ENCODE measurements around the gene TEAD4. TPM values are rescaled to one million over a fixed set of nuclear protein-coding genes. Genes with fewer than 3 reads are reported as not detected.

TEAD4 gene
- total RNA-seq, 4 donors from 2014 or later, result 28.5 to 50.9 (median 37.0) TPM

DNA sequence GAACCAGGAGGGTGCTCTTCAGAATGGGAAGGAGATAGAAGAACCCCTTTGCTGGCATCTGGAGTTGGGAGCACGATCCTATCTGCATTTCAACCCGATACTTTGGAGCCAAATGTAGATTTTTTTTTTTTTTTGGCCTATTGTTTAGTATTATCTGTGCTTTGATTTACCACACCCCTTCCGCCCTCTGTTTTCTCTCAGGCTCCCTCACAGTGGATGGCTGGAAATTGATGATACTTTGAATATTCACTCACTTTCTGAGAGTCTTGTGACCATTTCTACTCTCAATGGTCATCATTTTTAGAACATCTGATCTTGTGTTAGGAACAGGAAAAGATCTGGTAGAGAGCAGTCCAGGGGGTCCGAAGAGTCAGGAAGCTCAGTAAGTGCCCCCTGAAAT, 127.0 kb downstream of the TEAD4 start:
- Histone ChIP-seq H3K36me3 (no peaks in the 10 kb centered on the region), H3K27me3 (no peaks in the 10 kb centered on the region), H3K27ac (no peak overlapping the region), H3K4me3 (replicated peaks in 1 of 3) (no peak overlapping the region), H3K4me1 (peaks cover under 1 to 16% of the 10 kb centered on the region in 2 donors), H3K9me3 (no peaks in the 10 kb centered on the region)
- WGBS, 2 donors, result 76 to 81% methylated on average over 4 of the region's 4 CpGs
- TF ChIP-seq POLR2A (IDR thresholded peaks at IDR 0.05), result no peak
- TF ChIP-seq, protein P1, sequence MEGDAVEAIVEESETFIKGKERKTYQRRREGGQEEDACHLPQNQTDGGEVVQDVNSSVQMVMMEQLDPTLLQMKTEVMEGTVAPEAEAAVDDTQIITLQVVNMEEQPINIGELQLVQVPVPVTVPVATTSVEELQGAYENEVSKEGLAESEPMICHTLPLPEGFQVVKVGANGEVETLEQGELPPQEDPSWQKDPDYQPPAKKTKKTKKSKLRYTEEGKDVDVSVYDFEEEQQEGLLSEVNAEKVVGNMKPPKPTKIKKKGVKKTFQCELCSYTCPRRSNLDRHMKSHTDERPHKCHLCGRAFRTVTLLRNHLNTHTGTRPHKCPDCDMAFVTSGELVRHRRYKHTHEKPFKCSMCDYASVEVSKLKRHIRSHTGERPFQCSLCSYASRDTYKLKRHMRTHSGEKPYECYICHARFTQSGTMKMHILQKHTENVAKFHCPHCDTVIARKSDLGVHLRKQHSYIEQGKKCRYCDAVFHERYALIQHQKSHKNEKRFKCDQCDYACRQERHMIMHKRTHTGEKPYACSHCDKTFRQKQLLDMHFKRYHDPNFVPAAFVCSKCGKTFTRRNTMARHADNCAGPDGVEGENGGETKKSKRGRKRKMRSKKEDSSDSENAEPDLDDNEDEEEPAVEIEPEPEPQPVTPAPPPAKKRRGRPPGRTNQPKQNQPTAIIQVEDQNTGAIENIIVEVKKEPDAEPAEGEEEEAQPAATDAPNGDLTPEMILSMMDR (IDR thresholded peaks at IDR 0.05), result no peak
- no peak for DNase-seq
- intact Hi-C loops (cut with DNase I), result no loop called here

DNA sequence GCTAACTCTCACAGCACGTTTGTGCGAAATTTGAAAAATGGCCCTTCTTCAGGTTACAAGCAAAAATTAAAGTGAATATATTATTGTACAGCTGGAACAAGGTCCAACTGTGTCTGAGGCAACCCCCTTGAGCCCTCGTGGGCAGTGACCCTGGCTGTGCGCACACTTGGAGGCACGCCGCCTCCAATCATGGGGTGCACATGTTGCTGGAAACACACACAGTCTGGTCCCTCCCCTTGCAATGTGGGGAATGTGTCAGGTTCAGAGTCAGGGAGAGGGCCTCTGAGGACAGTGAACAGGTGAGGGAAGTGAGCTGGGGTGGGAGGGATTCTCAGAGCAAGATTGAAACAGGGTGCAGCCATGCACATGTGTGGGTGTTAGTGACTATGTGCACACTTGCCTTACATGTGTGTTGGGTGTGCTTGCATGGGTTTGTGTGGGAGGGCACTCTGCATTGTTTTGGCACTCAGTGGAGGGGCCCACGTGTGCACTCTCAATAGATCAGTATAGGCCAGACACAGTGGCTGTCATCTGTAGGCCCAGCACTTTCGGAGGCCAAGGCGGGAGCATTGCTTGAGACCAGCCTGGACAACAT, 127.6 kb downstream of the TEAD4 start:
- no peak for DNase-seq
- TF ChIP-seq, protein P1 (IDR thresholded peaks at IDR 0.05), result no peak
- no peak for TF ChIP-seq POLR2A (IDR thresholded peaks at IDR 0.05)
- Histone ChIP-seq H3K27ac (no peak overlapping the region), H3K9me3 (no peaks in the 10 kb centered on the region), H3K27me3 (no peaks in the 10 kb centered on the region), H3K4me1 (peaks cover 6 to 22% of the 10 kb centered on the region in 2 donors), H3K4me3 (replicated peaks in 1 of 3) (no peak overlapping the region), H3K36me3 (no peaks in the 10 kb centered on the region)
- WGBS, 2 donors, result 96 to 97% methylated on average over 9 of the region's 9 CpGs
- intact Hi-C loops (cut with DNase I), result no loop called here

DNA sequence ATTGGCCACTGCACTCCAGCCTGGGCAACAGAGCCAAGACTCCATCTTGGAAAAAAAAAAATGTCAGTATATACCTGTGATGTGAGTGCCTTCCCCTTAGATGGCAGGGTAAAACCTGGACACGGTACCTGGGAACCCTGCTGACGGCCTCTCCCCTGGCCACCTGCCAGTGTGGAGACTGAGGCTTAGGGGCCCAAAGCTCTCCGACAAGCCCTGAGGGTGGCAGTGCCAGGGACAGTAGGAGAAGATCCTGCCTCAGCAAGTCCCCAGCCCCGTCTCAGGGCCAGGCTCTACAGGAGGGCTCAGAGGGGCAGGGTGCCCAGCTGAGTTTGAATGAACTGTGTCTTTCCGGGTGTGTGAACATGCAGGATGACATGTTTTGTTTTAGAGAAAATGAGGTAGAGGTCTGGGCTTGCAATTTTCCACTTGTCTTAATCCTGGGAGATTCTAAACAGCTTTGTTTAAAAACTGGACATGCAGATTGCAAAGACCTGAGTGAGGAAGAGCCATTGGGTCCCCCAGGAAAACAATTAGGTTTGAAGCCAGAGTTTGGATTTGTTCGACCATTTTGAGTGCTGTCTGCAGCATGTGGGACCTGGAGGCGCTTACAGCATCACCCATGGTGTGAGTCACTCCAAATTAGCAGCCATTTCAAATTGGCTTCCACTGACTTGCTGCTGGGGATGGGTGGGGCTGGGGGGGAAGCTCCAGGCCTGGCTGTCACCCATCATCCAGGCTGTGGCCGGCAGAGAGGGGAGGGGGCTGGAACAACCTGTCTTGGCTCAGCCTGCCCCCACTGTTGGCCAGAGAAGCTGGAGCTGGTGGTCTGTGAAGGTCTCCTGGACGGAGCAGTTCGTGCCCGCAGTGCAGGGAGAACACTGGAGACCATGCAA, 128.8 kb downstream of the TEAD4 start:
- no peak for TF ChIP-seq POLR2A (IDR thresholded peaks at IDR 0.05)
- TF ChIP-seq, protein P1 (IDR thresholded peaks at IDR 0.05), result no peak
- Histone ChIP-seq H3K4me1 (peaks cover 8 to 28% of the 10 kb centered on the region in 2 donors), H3K27ac (no peak overlapping the region), H3K4me3 (replicated peaks in 1 of 3) (no peak overlapping the region), H3K27me3 (no peaks in the 10 kb centered on the region), H3K36me3 (no peaks in the 10 kb centered on the region), H3K9me3 (no peaks in the 10 kb centered on the region)
- 90 to 95% methylated on average over 9 to 11 of the region's 11 CpGs for WGBS, 2 donors
- no peak for DNase-seq
- intact Hi-C loops (cut with DNase I), result no loop called here

DNA sequence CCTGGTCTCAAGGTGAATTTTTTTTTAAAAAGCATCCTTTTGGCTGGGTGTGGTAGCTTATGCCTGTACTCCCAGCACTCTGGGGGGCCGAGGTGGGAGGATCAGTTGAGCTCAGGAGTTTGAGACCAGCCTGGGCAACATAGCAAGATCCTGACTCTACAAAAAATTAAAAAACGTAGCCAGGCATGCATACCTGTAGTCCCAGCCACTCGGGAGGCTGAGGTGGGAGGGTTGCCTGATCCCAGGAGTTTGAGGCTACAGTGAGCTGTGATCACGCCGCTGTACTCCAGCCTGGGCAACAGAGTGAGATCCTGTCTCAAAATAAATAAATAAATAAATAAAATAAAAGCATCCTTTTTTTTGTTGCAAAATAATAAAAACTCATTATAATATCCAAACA, 130.4 kb downstream of the TEAD4 start:
- intact Hi-C loops (cut with DNase I), result no loop called here
- 98% methylated on average over 5 of the region's 5 CpGs for WGBS, 2 donors
- Histone ChIP-seq H3K4me3 (replicated peaks in 1 of 3) (no peak overlapping the region), H3K9me3 (no peaks in the 10 kb centered on the region), H3K36me3 (no peaks in the 10 kb centered on the region), H3K27me3 (no peaks in the 10 kb centered on the region), H3K4me1 (peaks cover 8 to 20% of the 10 kb centered on the region in 2 donors), H3K27ac (no peak overlapping the region)
- DNase-seq, result no peak
- no peak for TF ChIP-seq POLR2A (IDR thresholded peaks at IDR 0.05)
- TF ChIP-seq, protein P1 (IDR thresholded peaks at IDR 0.05), result no peak

Small RNAs within 50 kb of the gene (small RNA-seq; reads per million reads assigned to genes)
- gene RNU6-1315P, result not detected

Other genes with a start within 250 kb of the TEAD4 start
- gene FKBP4, start 164.4 kb upstream of the TEAD4 start, total RNA-seq, result 10 to 100 TPM; 43.5 to 69.9 (median 47.0) TPM
- gene ITFG2, start 146.7 kb upstream of the TEAD4 start, total RNA-seq, result 10 to 100 TPM; 40.6 to 87.9 (median 64.7) TPM
- 1 to 10 TPM in 3 of 4 donors, under 1 TPM in 1; 0.88 to 2.1 (median 1.2) TPM for gene NRIP2, start 124.4 kb upstream of the TEAD4 start, total RNA-seq
- not detected for gene TEX52, start 102.4 kb upstream of the TEAD4 start, total RNA-seq
- under 1 TPM in 3 of 4 donors, not detected in 1; 0.54 to 0.67 (median 0.58) TPM for gene FOXM1, start 82.2 kb upstream of the TEAD4 start, total RNA-seq
- 10 to 100 TPM; 14.3 to 22.2 (median 17.5) TPM for gene RHNO1, start 82.2 kb upstream of the TEAD4 start, total RNA-seq
- gene TULP3, start 68.5 kb upstream of the TEAD4 start, total RNA-seq, result 10 to 100 TPM; 20.1 to 32.3 (median 22.3) TPM
- 10 to 100 TPM; 26.9 to 47.5 (median 33.2) TPM for gene TSPAN9, start 118.0 kb downstream of the TEAD4 start, total RNA-seq

Data from thyroid gland (tissue), 4 donors.